GM18508 (cell line): ENCODE data around the gene HBP1.

Experiments used
- ATAC-seq: cut with Tn5 transposase; IDR thresholded peaks from one replicate; pipeline ENCODE4 v1.9.1; 2021; ENCODE audit warnings: moderate number of reproducible peaks; ENCODE audit not compliant: insufficient read depth, unreplicated experiment

HBP1 gene

DNA sequence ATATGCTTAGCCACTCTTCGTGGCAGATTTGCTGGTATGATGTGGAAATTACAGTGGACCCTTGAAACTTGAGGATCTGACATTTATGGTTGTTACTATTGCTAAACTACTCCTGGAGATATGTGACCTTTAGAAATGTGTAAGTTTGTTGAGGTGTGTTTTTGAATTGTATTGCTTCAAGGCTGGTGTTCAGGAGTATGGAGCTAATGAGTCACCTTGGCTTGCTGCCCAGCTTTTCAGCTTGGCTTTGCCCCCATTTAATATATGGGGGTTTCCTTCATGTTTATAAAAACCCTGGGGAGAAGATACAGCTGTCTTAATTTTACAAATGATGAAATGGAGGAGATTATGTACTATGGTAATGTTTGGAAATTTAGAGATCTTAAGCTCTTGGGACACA, 11.6 kb downstream of the HBP1 start:
- no peak for ATAC-seq

DNA sequence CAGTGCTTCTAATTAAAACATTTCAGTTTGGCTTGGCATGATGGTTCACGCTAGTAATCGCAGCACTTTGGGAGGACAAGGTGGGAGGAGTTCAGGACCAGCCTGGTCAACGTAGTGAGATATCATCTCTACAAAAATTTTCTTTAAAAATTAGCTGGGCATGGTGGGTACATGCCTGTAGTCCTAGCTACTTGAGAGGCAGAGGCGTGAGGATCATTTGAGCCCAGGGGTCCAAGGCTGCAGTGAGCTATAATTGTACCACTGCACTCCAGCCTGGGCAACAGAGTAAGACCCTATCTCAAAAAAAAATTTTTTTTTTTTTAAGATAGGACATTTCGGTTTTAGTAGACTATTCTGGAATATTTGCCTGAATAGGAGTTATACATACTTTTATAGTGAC, 12.4 kb downstream of the HBP1 start:
- ATAC-seq: no peak

DNA sequence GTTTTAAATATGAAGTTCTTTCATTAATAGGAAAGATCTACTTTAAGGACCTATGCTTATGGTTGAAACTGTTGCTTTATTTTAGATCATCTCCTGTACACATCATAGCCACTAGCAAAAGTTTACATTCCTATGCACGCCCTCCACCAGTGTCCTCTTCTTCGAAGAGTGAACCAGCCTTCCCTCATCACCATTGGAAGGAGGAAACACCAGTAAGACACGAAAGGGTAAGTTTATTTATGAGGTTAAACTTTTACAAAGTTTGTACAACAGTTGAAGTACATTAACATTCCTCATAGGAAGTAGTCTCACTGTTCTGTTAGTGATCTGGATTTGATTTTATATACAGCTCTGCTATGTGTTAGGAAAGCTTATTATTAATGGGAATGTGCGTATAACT, 16.9 kb downstream of the HBP1 start:
- ATAC-seq: no peak

DNA sequence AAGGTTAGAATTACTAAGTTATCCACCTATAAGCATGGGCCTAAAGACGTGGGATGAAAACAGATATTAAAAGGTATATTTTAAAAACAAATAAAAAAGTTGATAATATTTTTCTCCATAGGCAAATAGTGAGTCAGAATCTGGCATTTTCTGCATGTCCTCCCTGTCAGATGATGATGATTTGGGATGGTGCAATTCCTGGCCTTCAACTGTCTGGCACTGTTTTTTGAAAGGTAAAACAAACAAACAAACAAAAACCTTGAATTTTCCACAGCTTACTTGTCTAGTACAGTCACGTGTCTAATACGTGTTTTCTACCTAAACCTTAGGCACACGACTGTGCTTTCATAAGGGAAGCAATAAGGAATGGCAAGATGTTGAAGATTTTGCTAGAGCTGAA, 17.4 kb downstream of the HBP1 start:
- no peak for ATAC-seq

DNA sequence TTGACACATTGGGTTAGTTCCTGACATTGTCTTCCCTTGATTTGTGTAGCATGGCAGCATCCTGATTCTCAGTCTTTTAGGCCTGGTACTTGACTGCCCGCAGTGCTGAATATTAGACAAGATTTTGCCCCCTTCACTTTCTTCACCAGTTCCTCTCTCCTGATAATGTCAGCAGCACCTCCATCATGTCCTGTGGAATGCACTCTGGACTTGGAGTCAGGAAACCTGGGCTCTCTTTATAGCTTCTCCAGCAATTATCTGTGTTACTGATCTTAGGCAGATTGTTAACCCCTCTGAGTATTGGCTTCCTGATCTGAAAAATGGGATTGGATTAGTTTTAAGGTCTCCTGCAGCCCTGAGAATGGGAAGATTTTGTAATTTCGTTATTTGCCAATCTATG, 19.0 kb downstream of the HBP1 start:
- no peak for ATAC-seq

DNA sequence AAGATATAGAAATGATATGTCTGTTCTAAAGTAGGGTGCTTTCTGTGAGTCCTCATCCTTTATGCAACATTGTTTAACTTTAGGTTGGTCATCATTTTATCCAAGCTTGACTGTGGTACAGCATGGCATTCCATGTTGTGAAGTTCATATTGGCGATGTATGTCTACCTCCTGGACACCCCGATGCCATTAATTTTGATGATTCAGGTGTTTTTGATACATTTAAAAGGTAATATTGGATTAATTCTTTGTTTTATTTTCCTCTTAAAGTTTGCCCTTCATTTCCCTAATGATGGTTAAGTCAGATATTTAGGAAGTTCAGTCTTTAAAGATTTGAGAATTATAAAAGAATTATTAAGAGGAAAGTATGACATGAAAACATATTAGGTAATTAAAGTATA, 21.3 kb downstream of the HBP1 start:
- ATAC-seq: no peak

DNA sequence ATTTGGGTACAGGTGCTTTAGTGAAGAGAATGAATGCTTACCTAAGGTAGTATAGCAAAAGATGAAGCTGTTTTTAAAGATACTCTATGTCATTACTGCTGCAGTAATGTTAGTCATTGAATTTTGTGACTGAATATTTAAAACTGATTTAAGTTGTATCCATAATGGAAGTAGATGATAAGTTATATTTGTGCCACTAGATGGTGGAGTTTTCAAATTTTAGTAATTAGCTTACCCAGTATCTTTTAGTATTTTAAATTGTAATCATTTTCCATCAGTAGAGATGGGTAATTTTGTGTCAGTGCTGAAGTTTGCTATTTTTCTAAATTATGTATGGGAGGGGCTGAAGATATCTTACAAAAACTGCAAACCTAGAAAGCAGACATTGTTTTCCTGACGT, 25.2 kb downstream of the HBP1 start:
- ATAC-seq: no peak

DNA sequence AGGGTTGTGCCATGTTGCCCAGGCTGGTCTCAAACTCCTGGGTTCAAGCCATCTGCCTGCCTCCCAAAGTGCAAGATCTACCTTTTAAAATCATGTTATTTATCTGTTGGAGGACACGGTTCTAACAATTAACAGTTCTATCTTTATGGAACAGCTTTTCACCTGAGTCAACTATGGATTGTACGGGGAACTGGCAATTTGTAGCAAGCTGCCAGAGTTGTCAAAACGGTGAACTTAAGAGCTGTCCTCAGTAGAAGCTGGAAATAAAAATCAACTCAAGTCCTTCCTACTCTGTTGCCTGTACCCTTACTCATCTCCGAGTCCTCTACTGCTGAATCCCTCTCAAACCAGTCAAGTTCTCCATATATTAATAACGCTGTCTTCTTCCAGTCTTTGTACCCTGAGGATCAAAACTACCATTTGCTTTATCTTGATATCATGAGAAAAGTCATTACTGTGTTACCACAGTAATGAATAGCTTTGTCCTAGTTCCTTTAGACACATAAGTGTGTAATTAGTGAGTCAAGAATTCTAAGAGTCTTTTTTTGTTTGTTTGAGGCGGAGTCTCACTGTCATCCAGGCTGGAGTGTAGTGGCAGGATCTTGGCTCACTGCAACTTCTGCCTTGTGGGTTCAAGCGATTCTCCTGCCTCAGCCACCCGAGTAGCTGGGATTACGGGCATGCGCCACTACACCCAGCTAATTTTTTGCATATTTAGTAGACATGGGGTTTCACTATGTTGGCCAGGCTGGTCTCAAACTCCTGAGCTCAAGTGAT, 28.2 kb downstream of the HBP1 start:
- ATAC-seq: no peak

DNA sequence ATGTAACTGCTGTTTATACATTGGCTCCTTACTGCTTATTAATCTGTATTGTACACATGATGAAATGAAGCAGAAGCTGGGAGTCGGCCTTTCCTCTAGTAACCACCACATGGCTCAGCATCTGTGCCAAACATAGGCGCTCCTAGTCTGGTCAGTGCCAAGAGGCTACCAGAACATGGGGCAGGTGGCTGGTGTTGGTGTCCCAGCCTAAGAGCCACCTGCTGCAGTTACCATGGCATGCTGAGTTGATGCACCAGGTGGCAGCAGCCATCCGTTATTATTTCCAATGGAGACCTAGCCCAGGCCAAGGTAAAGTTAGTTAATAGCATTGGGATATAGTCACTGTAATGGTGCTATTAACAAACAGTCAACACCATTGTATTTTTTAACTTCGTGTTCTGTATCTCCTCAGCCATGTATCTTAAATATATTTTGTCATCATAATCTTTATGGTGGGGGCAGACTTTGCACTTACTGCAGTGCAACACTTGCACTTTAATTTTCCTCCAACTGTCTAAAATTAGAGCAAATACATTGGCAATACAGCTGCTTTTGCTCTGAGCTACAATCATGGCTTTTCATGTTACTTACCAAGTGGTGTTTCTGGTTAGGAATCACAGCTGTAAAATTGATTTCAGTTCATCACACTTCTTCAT, 33.1 kb downstream of the HBP1 start:
- no peak for ATAC-seq

DNA sequence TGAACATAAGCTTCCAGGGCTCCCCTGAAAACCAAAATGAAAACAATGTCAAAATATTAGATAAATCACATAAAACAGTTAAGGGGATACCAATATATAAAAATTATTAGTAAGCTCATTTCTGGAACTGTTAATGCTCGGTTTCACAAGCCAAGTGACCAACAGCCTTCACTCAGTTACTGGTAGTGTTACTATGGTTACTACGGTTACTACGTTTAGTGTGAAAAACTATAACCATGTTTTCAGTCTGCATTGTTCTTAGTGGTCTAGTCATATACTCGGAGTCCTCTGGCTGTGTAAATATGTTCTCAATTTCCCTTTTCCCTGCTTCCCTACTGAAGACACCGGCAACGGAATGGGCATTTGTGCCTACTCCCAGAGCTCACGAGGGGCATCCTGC, 34.8 kb downstream of the HBP1 start:
- ATAC-seq: no peak

DNA sequence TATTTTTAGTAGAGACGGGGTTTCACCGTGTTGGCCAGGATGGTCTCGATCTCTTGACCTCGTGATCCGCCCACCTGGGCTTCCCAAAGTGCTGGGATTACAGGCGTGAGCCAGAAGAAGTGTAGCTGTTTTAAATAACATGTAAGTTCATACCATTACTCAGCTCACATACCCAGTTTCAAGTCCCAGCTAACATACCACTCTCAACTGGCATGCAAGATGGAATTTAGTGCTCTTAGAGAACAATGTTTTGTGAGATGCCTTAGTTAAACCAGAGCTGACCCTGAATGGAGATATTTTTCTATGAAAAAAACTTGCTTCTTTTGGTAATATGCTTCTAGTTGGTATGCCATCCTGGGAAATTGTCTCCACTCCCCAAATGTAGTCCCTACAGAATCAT, 37.3 kb downstream of the HBP1 start:
- ATAC-seq: no peak

DNA sequence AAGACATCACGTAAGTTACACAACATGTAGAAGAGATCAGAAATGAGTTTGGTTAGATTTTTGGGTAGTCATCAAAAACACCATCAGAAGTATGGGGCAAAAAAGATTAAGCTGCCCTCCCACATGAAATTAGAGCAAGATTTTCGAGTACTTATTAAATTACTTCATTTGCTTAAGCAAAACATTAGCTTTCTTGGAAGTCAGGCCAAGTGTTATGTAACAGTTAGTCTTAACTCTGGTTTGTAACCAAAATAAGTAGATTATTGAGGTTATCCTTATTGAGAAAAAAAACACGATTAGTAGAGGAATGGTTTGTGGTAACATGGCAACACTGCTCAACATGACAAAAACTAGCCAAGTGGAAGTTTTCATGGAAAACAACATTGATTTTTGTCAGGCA, 37.9 kb downstream of the HBP1 start:
- no peak for ATAC-seq

DNA sequence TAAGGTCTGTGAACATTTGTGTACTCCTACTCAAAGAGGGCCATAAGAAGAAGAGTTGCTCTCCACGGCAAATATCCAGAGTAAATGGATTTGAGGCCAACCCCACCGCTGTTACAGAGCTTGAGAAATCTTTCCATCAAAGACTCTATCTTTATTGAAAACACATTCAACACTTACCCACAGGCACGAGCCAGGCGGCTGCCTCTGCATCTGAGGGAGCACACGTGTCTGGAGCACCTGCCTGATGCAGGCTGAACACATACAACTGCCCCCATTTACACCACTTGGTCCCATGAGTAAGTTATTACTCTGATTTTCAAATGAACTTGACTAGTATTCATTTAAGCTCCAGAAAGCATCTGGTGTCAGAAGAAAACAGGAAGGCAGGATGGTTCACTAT, 38.7 kb downstream of the HBP1 start:
- no peak for ATAC-seq

DNA sequence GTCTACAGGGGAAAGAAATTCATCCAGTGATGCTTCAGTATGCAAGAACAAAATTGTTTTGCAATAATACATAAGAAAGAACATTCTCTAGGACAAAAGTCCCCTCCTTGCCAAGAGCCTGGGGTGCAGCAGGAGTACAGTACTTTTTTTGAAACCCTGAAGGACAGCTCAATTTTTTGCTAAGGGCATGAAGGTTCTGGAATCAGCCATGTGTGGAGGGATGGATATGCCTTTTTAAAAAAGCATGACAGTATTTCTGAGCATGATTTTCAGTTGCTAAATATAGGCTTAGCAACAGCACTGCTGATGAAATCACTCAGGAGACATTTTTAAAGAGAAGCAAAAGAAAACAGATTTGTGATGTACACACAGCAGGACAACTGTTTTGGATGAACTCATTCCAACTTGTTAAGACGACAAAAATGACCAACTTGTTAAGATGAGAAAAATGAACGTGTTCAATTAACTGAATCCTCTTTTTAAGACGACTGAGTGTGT, 39.3 kb downstream of the HBP1 start:
- ATAC-seq: no peak

DNA sequence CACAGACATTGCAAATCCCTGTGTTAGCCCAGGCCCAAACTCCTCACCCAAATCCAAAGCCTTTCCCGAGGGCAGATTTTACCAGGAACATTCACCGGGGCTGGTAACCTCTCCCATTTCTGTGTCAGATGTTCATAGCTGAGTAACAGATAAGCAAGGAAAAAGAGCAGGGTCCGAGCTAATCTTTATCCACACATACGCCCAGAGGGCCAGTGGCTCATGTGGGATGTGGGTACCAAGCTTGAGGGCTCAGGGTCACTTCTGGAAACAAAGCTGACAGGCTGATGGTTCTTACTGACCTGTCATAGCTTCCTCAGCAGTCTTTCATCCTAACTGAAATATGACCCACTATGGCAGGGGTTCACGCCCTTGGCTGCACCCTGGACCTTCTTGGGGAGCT, 39.8 kb downstream of the HBP1 start:
- ATAC-seq: no peak

DNA sequence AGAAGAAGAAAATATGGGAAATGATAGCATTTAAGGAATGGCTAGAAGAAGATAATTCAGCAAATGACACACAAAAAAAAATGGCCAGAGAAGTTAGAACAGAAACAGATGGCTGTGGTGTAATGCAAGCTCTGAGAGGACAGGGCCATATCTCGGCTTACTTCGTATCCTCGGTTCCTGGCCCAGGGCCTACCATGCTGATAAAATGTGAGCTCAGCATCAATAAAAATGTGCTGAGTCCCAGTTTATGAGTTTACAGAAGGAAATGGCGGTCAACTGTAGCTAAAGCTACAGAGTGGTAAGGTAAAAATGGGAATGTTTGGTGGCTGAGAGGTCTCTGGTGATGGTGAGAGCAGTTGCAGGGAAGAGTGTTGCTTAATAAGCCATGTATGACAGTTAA, 40.8 kb downstream of the HBP1 start:
- ATAC-seq: no peak

DNA sequence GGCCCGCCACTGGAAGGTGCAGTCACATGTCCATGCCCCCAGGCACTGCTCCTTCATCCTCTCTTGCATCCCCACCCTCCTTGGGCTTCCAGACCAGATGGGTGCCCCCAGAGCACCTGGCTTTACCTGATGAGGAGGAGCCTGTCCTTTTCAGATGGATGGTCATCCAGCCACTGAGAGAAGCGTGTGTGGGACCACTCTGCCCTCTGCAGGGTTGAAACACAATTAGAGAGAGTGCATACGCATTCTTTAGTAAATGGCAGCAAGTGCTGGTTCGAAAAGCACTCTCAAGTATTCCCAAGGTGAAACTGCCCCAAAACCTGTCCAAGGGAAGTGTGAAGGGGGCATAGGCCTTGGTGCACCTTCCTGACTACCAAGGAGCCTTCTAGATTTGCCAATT, 41.6 kb downstream of the HBP1 start:
- ATAC-seq: no peak

DNA sequence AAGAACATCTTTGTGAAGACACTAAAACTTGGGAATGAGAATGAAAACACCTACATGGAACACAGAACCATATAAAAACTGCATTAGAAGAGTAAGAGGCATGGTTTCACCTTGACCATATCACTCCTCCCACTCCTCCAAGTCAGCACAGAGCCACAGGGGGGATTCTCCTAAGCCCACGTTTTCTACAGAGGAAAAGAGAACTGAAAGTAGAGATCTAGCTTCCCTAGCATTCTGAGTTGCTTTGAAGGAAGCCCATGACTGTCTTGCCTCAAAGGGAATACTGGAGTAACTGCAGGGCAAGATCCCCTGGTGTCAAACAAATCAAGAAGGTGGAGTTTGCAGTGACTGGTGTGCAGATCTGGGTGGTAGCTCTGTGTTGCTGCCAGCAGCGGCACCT, 43.9 kb downstream of the HBP1 start:
- no peak for ATAC-seq

DNA sequence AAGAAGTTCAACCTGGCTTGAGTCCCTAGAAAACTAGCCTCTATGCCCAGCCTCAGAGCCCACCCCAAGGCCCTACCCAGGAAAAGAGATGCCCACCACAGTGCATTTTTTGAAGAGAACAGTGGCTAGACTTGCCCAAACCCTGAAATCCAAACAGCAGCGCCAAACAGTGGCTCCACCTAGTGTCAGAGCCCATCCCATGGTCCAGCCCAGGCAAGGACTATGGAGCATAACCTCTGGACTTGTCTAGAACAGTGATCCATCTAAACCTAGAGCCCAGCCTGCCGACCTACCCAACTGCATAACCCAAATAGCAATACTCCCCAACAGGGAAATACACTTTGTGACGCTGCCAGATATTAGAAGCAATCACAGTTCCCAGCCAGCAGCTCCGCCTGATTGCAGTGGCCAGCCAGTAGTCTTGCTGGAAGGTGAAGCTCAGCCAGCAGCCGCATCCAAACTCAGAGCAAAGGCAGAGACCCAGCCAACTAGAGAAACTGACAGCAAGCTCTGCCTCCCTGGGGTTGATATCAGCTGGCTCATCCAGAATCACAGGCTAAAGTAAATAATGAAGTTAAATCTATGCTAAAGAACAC, 44.5 kb downstream of the HBP1 start:
- no peak for ATAC-seq

DNA sequence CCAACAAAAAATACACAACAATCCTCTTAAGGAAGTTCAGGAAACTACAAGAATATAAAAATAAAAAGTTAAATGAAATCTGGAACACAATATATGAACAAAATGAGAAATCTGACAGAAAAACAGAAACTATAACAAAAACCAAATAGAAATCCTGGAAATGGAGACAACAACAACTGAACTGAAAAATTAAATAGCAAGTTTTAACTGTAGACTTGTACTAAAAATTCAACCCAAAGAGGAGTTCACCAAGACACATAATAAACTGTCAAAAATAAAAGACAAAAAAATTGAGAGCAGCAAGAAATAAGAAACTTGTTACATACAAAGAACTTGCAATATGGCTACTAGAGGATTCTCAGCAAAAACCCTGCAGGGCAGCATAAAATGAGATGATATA, 45.1 kb downstream of the HBP1 start:
- ATAC-seq: no peak

DNA sequence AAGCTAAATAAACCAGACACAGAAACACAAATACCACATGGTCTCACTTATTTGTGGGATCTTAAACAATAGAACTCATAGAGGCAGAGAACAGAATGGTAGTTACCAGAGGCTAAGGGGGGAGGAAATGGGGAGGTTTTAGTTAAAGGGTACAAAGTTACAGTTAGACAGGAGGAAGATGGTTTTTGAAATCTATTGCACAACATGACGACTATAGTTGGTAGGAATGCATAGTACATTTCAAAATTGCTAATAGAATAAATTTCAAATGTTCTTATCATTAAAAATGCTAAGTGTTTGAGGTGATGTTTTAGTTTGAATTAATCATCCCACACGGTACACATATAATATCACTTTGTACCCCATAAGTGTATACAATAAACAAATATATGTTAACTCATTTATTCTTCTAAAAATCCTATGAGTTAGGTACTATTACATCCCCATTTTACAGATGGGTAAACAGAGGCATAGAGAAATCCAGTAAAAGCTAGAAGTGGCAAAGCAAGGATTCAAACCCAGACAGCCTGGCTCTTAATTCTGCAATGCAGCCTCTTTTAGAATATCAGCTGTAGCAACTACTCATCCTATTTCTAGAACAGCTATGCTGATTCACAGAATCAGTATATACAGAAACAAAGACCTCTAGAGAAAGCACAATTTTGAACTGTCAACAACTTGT, 50.9 kb downstream of the HBP1 start:
- ATAC-seq: no peak
